Neutrophil (primary cell): ENCODE data around the gene ZNF536.

Experiments
- H3K27ac ChIP-seq: fragments of 200-600 bp; sonication (generic); 2 replicates; pipeline ENCODE4 v1.5.1; 2016; ENCODE audit warnings: mild to moderate bottlenecking, moderate library complexity
- H3K27me3 ChIP-seq: fragments of 200-600 bp; sonication (generic); 2 replicates; pipeline ENCODE4 v1.6.0; 2016; ENCODE audit warnings: mild to moderate bottlenecking
- H3K36me3 ChIP-seq: fragments of 200-600 bp; sonication (generic); 2 replicates; pipeline ENCODE4 v1.5.1; 2017
- H3K4me1 ChIP-seq, 2 experiments: fragments of 200-600 bp in 1 of 2; sonication (generic) in 1 of 2; 1 replicate in 1 of 2; 2 replicates in 1 of 2; pipeline versions ENCODE4 v1.5.1 to v1.6.1; 2013 to 2016; ENCODE audit warnings: low read depth in 1 of 2, low read length in 1 of 2, mild to moderate bottlenecking in 1 of 2, moderate library complexity in 1 of 2; ENCODE audit not compliant: control insufficient read depth in 1 of 2, insufficient read depth in 1 of 2
- H3K4me3 ChIP-seq, 2 experiments: fragments of 200-600 bp in 1 of 2; sonication (generic) in 1 of 2; 1 replicate in 1 of 2; 2 replicates in 1 of 2; pipeline ENCODE4 v1.5.1; 2013 to 2016; ENCODE audit warnings: low read depth in 1 of 2, low read length in 1 of 2, mild to moderate bottlenecking in 1 of 2, moderate library complexity in 1 of 2
- H3K9me3 ChIP-seq: fragments of 200-600 bp; sonication (generic); 2 replicates; pipeline ENCODE4 v1.5.1; 2016
- TF ChIP-seq, protein P1 (sequence below): fragments of 200-600 bp; sonication (generic); IDR thresholded peaks from 2 replicates; pipeline ENCODE4 v1.5.1; 2016; ENCODE audit warnings: antibody characterized with exemption

ZNF536 gene

DNA sequence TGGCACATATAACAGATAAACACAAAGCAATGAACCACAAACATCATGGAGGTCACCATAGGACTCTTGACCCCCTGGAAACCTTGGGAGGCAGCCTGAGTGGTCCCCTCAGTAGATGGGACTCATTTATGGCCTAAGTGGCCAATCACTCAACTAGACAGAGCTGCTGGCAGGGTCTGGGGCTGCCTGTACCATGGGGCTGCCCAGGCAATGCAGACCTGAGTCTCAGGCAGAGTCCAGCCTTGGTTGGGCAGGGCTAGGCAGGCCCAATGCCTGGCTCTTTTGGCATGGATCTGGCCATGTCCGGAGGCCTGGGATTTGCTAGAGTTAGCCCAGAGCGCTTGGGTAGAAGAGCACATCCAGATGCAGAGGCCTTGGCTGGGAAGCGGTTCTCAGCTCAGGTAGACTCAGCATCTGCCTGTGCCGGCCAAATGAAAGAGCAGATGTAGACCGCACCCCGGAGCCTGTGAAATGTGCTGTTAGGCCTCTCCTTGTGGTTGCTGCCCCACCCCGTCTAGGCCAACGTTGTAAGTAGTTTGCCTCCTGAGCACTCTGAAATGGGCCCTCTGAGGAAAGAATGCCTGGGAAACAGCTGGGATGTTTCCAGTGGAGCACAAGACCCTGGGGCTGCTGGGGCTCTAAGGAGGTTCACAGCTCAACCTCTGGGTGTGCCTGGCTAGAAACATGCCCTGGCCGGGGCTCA is 171.2 kb downstream of the ZNF536 start:
- H3K4me1 ChIP-seq = peaks cover 0 to 7% of the 10 kb centered on the region in 2 experiments
- H3K9me3 ChIP-seq = no peaks in the 10 kb centered on the region
- TF ChIP-seq, protein P1, sequence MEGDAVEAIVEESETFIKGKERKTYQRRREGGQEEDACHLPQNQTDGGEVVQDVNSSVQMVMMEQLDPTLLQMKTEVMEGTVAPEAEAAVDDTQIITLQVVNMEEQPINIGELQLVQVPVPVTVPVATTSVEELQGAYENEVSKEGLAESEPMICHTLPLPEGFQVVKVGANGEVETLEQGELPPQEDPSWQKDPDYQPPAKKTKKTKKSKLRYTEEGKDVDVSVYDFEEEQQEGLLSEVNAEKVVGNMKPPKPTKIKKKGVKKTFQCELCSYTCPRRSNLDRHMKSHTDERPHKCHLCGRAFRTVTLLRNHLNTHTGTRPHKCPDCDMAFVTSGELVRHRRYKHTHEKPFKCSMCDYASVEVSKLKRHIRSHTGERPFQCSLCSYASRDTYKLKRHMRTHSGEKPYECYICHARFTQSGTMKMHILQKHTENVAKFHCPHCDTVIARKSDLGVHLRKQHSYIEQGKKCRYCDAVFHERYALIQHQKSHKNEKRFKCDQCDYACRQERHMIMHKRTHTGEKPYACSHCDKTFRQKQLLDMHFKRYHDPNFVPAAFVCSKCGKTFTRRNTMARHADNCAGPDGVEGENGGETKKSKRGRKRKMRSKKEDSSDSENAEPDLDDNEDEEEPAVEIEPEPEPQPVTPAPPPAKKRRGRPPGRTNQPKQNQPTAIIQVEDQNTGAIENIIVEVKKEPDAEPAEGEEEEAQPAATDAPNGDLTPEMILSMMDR = no peak
- H3K4me3 ChIP-seq = no peak overlapping the region
- no peaks in the 10 kb centered on the region for H3K27me3 ChIP-seq
- no peaks in the 10 kb centered on the region for H3K36me3 ChIP-seq
- no peak overlapping the region for H3K27ac ChIP-seq

DNA sequence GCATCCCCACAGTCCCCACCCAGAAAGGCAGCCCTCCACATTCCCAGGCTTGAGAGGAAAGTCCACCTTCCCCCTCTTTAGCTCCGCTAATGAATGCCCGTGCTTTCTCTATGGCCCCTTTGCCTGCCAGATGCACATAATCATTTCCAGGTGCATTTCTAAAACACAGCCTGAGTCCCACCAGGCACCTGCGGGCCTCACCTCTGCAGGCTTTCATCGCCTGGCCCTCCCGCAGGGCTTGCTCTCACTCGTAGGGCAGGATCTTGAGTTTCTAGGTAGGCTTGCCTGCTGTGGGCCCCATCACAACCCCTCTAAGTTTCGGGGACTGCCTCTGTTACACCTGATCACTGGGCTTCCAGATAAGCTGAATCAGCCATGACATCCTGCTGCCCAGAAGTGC is 173.6 kb downstream of the ZNF536 start:
- peaks cover 0 to 2% of the 10 kb centered on the region in 2 experiments for H3K4me1 ChIP-seq
- no peak overlapping the region for H3K27ac ChIP-seq
- H3K27me3 ChIP-seq = no peaks in the 10 kb centered on the region
- no peak overlapping the region for H3K4me3 ChIP-seq
- no peaks in the 10 kb centered on the region for H3K36me3 ChIP-seq
- H3K9me3 ChIP-seq = no peaks in the 10 kb centered on the region
- TF ChIP-seq, protein P1 = no peak

DNA sequence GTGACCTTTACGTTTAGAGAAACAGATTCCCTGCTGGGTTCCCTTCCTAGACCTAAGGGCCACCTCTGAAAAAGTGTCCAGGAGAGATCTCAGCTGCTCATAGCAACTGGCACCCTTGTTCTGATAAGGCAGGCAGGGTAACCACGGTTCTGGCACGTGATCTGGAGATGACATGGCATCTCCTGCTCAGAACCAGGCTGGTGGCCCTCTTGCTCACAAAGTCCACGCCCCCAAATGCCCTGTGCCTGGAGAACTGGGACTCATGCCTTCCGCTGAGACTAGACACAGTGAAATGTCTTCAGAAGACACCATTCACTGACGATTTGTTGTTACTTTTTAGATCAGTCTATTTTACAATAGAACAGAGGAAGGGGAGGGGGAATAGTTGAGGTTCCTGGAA is 174.1 kb downstream of the ZNF536 start:
- Histone ChIP-seq H3K4me1 (peaks cover 0 to 3% of the 10 kb centered on the region in 2 experiments), H3K27me3 (no peaks in the 10 kb centered on the region), H3K27ac (no peak overlapping the region), H3K4me3 (no peak overlapping the region), H3K9me3 (no peaks in the 10 kb centered on the region), H3K36me3 (no peaks in the 10 kb centered on the region)
- TF ChIP-seq, protein P1 = no peak

DNA sequence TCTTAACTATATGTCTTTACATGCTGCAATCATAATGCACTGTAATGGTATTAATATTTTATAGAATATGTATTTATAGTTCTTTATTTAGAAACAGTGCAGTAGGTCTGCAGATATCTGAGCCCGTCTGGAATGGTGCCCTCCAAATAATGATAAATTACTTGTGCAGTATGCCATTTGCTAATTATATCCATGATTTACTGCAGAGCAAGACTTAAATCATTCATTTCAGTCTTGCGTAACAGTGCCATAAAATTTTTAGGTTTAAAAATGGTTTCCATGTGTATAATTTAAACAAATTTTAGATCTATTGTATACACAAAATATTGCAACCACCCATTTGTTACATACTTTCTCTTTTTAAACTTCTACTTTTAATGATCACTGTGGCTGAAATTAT is 175.1 kb downstream of the ZNF536 start:
- Histone ChIP-seq H3K27me3 (no peaks in the 10 kb centered on the region), H3K9me3 (no peaks in the 10 kb centered on the region), H3K27ac (no peak overlapping the region), H3K4me1 (peaks cover 0 to 6% of the 10 kb centered on the region in 2 experiments), H3K36me3 (no peaks in the 10 kb centered on the region), H3K4me3 (no peak overlapping the region)
- TF ChIP-seq, protein P1 = no peak

DNA sequence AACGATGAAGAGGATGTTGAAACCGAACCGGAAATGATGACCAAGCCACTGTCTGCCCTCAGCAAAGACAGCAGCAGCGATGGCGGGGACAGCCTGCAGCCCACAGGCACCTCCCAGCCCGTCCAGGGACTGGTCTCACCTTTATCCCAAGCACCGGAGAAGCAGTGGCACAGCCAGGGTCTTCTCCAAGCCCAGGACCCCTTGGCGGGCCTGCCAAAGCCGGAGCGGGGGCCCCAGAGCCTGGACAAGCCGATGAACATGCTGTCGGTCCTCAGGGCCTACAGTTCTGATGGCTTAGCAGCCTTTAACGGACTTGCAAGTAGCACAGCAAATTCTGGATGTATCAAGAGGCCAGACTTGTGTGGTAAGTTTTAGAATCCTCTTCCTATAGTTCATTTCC is 177.0 kb downstream of the ZNF536 start:
- H3K27ac ChIP-seq = no peak overlapping the region
- no peaks in the 10 kb centered on the region for H3K36me3 ChIP-seq
- H3K4me3 ChIP-seq = no peak overlapping the region
- no peaks in the 10 kb centered on the region for H3K9me3 ChIP-seq
- peaks cover 0 to 6% of the 10 kb centered on the region in 2 experiments for H3K4me1 ChIP-seq
- TF ChIP-seq, protein P1 = no peak
- H3K27me3 ChIP-seq = no peaks in the 10 kb centered on the region
